22Rv1 (cell line): Measurements from ENCODE around the gene VASH1.
"Not testable (repeated sequence)": the region's sequence is repeated elsewhere in the genome, so short reads cannot be mapped to it uniquely, and the experiment has no call there.

Source experiments
- H3K27ac ChIP-seq: fragments of 450-650 bp; 2 replicates; pipeline ENCODE4 v1.5.1; 2017
- CTCF ChIP-seq: fragments of 450-650 bp; IDR thresholded peaks from 2 replicates; pipeline ENCODE4 v1.5.1; 2017; ENCODE audit warnings: mild to moderate bottlenecking
- ZFX ChIP-seq: fragments of 450-650 bp; IDR thresholded peaks from 2 replicates; pipeline ENCODE4 v1.6.1; 2017; ENCODE audit warnings: antibody characterized with exemption, borderline replicate concordance

VASH1 gene

DNA sequence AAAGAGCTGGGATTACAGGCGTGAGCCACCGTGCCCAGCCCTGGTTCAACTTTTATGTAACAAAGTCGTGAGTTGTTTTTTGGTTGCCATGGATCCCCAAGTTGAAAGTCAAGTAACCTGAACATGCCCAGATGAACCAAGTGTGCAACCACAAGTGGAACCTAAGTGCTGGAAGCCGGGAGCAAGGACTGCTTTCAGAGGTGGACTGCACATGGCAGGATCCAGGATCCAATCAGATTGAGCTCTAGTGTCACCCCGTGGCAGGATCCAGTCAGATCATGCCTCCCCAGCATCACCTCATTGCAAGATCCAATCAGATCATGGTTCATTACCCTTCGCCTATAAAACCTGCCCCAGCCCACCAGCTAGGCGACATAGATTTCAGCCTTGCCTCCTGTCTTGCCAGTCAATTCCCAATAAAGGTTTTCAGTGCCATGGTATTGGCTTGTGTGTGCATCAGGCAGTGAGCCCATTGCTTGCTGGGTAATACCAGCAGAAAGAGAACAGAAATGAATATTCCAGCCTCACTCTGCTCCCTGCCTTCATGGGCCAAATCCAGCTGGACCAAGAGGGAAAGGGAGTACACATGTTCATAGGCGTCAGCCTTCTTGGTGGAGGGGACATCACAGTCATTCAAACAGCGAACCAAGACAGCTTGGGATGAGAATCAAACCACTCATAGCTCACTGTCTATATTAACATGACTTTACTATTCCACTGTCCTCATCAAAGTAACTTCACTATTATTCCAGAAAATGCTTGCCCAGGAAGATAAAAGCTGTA, 43.6 kb upstream of the VASH1 start:
- no peak overlapping the region for H3K27ac ChIP-seq
- TF ChIP-seq ZFX, result no peak
- no peak for TF ChIP-seq CTCF

DNA sequence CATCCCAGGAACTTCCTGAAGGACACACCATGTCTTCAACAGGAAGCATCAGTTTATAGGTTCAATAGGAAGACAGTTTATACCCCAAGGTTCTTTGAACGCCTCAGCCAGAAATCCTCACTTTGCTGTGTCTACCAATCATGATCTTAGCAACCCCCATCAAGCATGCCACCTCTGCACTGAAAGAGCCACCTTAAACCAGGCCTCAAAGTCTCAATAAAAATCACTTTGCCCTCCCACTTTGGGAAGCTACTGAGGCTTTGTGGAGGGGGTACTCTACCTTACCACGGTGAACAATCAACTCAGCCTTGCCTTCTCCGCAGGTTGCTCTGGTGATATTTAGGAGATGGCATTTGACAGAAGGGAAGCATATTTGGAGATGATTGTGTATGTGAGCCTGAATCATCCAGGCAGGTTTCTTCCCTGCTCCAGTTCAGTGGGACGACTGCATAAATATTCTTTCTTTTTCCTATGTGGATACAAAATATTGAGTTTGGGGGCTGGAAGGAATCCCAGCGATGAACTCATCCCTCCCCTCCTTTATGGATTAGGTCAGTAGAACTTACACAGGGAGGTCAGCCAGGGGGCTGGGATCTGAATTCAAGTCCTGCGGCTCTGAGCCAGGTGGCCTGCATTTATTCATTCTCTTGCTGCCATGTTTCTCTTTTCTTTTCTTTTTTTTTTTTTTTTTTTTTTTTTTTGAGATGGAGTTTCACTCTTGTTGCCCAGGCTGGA, 42.8 kb upstream of the VASH1 start:
- no peak overlapping the region for H3K27ac ChIP-seq
- no peak for TF ChIP-seq CTCF
- TF ChIP-seq ZFX, result no peak

- TF ChIP-seq CTCF (no peak), ZFX (no peak)
- H3K27ac ChIP-seq, result no peak overlapping the region
Observed at GRCh38 chr14:76719666-76720065, 41.6 kb upstream of the VASH1 start.

DNA sequence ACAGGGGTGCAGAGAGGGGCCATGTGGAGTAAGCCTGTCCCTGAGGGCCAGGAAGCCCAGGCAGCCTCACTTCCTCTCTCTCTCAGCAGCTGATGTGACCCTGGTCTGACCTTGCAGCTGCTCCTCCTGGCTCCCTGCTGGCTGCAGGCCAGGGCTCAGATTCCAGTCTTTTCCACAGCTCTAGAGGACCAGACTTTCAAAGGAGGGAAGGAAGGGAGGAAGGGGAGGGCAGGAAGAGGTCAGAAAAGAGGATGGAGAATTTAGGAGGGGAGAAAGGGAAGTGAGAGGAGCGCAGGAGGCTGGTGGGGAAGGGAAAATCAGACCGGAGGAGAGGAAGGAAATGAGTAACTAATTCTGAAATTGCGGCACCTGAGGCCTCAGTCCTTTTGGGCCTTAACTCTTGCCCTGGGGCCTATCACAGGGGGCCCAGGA, 40.9 kb upstream of the VASH1 start:
- TF ChIP-seq CTCF (no peak), ZFX (no peak)
- no peak overlapping the region for H3K27ac ChIP-seq

- not testable (repeated sequence) for H3K27ac ChIP-seq
Observed at GRCh38 chr14:76721506-76721905, 39.8 kb upstream of the VASH1 start.

- TF ChIP-seq ZFX (no peak), CTCF (no peak)
- no peak overlapping the region for H3K27ac ChIP-seq
Observed at GRCh38 chr14:76724651-76725550, 36.4 kb upstream of the VASH1 start.

- no peak overlapping the region for H3K27ac ChIP-seq
- TF ChIP-seq ZFX (no peak), CTCF (no peak)
Observed at GRCh38 chr14:76726551-76726970, 34.7 kb upstream of the VASH1 start.
